ENCODE results near the gene CACNG7. TPM values are rescaled to one million over a fixed set of nuclear protein-coding genes. Genes with fewer than 3 reads are reported as not detected.

The CACNG7 gene
- total RNA-seq, 2 donors from 2014 or later = not detected

GRCh38 chr19:53980539-53981375 is 71.7 kb downstream of the CACNG7 start:
- peak overlapping the region; percentile 75 for H3K4me3 Mint-ChIP-seq
- DNase-seq (ENCODE audit: low spot score) (no peak), ATAC-seq (no peak)
- peak overlapping the region in 1 of 2 donors; percentile 61 for H3K27ac Mint-ChIP-seq
- H3K36me3 Mint-ChIP-seq = peaks cover 20% of the 10 kb centered on the region
- H3K4me1 Mint-ChIP-seq (ENCODE audit: low read depth in 2 of 2) = peaks cover 26 to 28% of the 10 kb centered on the region in 2 donors
- peaks cover 10% of the 10 kb centered on the region for H3K9me3 Mint-ChIP-seq
- H3K27me3 Mint-ChIP-seq = peaks cover 38 to 47% of the 10 kb centered on the region in 2 donors

DNA sequence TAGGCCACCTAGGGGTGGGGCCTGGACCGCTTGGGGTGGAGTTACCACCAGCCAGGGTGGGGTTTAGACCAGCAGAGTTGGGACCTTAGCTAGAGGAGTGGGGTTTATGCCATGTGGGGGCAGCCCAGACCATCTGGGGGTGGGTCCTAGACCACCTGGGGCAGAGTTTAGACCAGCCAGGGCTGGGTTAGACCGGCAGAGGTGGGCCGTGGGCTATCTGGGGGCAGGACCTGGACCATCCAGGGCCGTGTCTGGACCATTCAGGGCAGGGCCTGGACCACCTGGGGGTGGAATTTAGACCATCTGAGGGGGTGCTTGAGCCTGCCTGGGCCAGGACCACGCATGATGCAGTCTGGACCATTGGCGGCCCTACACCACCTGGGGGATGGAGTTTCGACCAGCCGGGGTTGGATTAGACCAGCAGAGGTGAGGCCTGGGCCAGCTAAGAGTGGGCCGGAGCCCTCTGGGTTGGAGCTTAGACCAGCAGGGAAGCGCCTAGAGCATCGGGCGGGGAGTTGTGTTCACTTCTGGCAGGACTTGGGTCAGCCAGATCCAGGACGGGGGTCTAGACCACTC is 72.4 kb downstream of the CACNG7 start:
- Mint-ChIP-seq H3K27ac (peak overlapping the region in 1 of 2 donors; percentile 61), H3K36me3 (peaks cover 20% of the 10 kb centered on the region), H3K4me3 (peak overlapping the region; percentile 75), H3K27me3 (peaks cover 33 to 42% of the 10 kb centered on the region in 2 donors), H3K4me1 (ENCODE audit: low read depth in 2 of 2) (peaks cover 26 to 28% of the 10 kb centered on the region in 2 donors), H3K9me3 (peaks cover 8% of the 10 kb centered on the region)
- no peak for ATAC-seq
- no peak for DNase-seq (ENCODE audit: low spot score)

GRCh38 chr19:53982001-53982451 is 72.9 kb downstream of the CACNG7 start:
- no peak for ATAC-seq
- Mint-ChIP-seq H3K36me3 (peaks cover 20% of the 10 kb centered on the region), H3K9me3 (peaks cover 7% of the 10 kb centered on the region), H3K4me3 (no peak overlapping the region), H3K4me1 (ENCODE audit: low read depth in 2 of 2) (peaks cover 26 to 28% of the 10 kb centered on the region in 2 donors), H3K27ac (no peak overlapping the region), H3K27me3 (peaks cover 29 to 36% of the 10 kb centered on the region in 2 donors)
- no peak for DNase-seq (ENCODE audit: low spot score)

GRCh38 chr19:53982611-53983010 is 73.5 kb downstream of the CACNG7 start:
- Mint-ChIP-seq H3K36me3 (peaks cover 20% of the 10 kb centered on the region), H3K9me3 (peaks cover 7% of the 10 kb centered on the region), H3K4me3 (no peak overlapping the region), H3K4me1 (ENCODE audit: low read depth in 2 of 2) (peaks cover 23 to 26% of the 10 kb centered on the region in 2 donors), H3K27me3 (peaks cover 25 to 30% of the 10 kb centered on the region in 2 donors), H3K27ac (no peak overlapping the region)
- ATAC-seq = peak in 1 of 2 donors; percentile 53
- DNase-seq (ENCODE audit: low spot score) = no peak

- H3K4me1 Mint-ChIP-seq (ENCODE audit: low read depth in 2 of 2) = peaks cover 20 to 22% of the 10 kb centered on the region in 2 donors
- no peak for DNase-seq (ENCODE audit: low spot score)
- H3K27me3 Mint-ChIP-seq = peaks cover 25 to 27% of the 10 kb centered on the region in 2 donors
- no peak overlapping the region for H3K27ac Mint-ChIP-seq
- no peak overlapping the region for H3K4me3 Mint-ChIP-seq
- no peak for ATAC-seq
- peaks cover 20% of the 10 kb centered on the region for H3K36me3 Mint-ChIP-seq
- peaks cover 7% of the 10 kb centered on the region for H3K9me3 Mint-ChIP-seq
Measured at GRCh38 chr19:53983457-53984289, 74.6 kb downstream of the CACNG7 start.

DNA sequence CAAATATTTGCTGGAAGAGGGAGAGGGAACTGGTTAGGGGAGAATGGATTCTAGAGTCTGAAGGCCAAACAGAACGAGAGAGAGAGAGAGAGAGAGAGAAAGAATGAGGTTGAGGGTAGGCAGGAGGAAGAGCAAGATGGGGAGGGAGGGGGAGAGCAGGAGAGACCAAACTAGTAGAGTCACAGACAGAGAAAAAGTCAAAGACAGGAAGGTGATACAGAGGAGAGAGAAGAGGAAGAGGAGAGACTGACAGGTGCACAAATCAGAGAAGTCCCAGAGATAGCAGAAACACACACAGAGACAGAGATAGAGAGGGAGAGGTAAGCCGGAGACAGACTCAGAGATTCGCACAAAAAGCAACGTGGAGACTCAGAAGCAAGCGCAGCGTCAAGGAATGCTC is 76.8 kb downstream of the CACNG7 start:
- H3K27ac Mint-ChIP-seq = no peak overlapping the region
- H3K27me3 Mint-ChIP-seq = peaks cover 10 to 16% of the 10 kb centered on the region in 2 donors
- H3K9me3 Mint-ChIP-seq = no peaks in the 10 kb centered on the region
- H3K36me3 Mint-ChIP-seq = peaks cover 4% of the 10 kb centered on the region
- peaks cover 2 to 10% of the 10 kb centered on the region in 2 donors for H3K4me1 Mint-ChIP-seq (ENCODE audit: low read depth in 2 of 2)
- no peak for ATAC-seq
- no peak overlapping the region for H3K4me3 Mint-ChIP-seq
- DNase-seq (ENCODE audit: low spot score) = no peak

GRCh38 chr19:53988981-53989380 is 79.9 kb downstream of the CACNG7 start:
- DNase-seq (ENCODE audit: low spot score) (no peak), ATAC-seq (no peak)
- H3K4me3 Mint-ChIP-seq = no peak overlapping the region
- peaks cover 20 to 24% of the 10 kb centered on the region in 2 donors for H3K27me3 Mint-ChIP-seq
- H3K27ac Mint-ChIP-seq = no peak overlapping the region
- no peaks in the 10 kb centered on the region for H3K9me3 Mint-ChIP-seq
- H3K4me1 Mint-ChIP-seq (ENCODE audit: low read depth in 2 of 2) = peaks cover 0 to 6% of the 10 kb centered on the region in 2 donors
- no peaks in the 10 kb centered on the region for H3K36me3 Mint-ChIP-seq

DNA sequence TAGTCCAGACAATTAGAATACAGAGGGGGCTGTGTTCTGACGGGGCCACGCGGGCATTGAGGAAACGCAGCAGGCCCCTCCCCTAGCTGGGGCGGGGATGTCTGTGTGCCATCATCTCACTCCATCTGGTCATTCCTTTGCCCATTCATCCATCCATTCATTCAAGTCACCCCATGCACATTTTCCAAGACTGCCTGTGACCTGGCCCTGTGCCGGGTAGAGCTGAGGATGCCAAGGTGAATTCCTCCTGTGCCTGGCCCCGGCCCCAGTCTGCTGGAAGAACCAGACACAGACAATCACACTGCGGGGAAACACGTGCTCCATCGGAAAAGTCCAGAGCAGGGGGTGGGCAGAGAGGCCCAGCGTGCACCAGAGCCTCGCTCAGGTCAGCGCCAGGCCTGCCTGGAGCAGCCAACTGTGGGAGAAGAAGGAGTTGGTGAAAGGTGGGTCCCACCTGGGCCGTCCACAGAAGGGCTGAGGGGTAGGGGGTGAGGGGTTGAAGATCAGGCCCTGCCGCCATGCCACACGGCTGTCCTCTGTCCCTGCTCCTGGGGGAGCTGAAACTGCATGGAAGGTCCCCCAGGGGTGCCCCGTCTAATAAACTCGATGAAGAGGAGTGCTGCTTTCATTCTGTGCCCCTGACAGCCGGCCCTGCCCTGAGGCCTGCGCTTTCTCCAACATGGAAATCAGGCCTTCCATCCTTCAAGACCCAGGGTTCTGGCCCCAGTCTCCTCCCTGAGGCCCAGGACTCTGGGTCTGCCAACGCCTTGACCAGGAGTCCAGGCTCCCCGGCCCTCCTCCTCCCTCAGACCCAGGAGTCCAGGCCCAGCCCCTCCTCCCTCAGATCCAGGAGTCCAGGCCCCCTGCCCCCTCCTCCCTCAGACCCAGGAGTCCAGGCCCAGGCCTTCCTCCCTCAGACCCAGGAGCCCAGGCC is 80.8 kb downstream of the CACNG7 start:
- DNase-seq (ENCODE audit: low spot score) (no peak), ATAC-seq (peak; percentile 18 to 34)
- Mint-ChIP-seq H3K4me3 (no peak overlapping the region), H3K4me1 (ENCODE audit: low read depth in 2 of 2) (peaks cover 0 to 6% of the 10 kb centered on the region in 2 donors), H3K27me3 (peaks cover 27 to 32% of the 10 kb centered on the region in 2 donors), H3K27ac (no peak overlapping the region), H3K9me3 (no peaks in the 10 kb centered on the region), H3K36me3 (no peaks in the 10 kb centered on the region)

DNA sequence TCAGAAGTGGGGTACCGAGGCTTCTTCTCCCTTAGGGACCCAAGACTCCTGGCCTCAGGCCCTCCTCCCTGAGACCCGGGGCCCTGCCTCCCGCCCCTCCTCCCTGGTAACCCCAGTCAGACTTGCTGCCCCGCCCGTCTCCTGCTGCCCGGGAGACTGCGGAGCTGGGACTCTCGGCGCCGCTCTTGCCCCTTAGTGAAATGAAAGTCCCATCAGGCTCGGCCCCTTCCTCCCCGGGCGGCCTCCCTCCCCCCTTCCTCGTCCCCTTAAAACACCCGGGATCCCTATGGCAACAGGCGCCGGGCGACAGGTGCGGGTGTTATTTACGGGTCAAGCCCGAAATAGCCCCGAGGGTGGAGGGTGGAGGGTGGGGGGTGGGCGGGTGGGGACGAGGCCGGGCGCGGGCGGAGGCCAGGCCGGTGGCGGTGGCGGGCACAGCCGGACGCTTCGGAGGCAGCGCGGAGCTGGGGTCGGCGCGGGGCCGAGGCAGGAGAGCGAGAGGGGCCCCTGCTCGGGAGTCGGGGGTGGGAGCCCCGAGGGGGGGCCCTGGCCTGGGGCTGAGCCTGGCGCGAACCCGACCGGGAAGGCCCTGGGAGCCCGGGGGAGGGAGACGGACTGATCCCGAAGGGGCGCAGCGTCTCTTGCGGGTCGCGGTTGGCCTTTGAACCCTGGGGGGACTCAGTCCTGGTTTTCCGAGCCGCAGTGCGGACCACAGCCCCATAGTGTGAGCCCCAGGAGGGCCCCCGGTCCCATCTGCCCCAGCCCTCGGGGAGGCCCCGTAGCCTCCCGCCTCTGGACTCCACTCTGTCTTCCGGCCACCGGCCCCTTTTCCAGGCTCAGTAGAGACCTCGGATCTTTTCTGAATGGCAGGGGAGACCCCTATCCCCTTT is 82.4 kb downstream of the CACNG7 start, which contains the start of gene CACNG6:
Gene CACNG6 (plus strand): TSS at position 414 of the 890 bp plus-strand sequence. CDS start 1,241 bp downstream, outside the sequence.
- Mint-ChIP-seq H3K27me3 (peaks cover 35 to 39% of the 10 kb centered on the region in 2 donors), H3K27ac (peak within 1 kb of the TSS in 1 of 2 donors; percentile 41), H3K9me3 (no peaks in the 10 kb centered on the region), H3K4me1 (ENCODE audit: low read depth in 2 of 2) (peaks cover 0 to 6% of the 10 kb centered on the region in 2 donors), H3K36me3 (no peaks in the 10 kb centered on the region), H3K4me3 (peak within 1 kb of the TSS; percentile 30)
- ATAC-seq (peak in 1 of 2 donors; percentile 7), DNase-seq (ENCODE audit: low spot score) (no peak)

- Mint-ChIP-seq H3K9me3 (no peaks in the 10 kb centered on the region), H3K4me3 (peak overlapping the region; percentile 30), H3K4me1 (ENCODE audit: low read depth in 2 of 2) (peaks cover 0 to 6% of the 10 kb centered on the region in 2 donors), H3K36me3 (no peaks in the 10 kb centered on the region), H3K27me3 (peaks cover 35 to 42% of the 10 kb centered on the region in 2 donors), H3K27ac (peak overlapping the region in 1 of 2 donors; percentile 41)
- ATAC-seq (no peak), DNase-seq (ENCODE audit: low spot score) (no peak)
Measured at GRCh38 chr19:53992211-53992610, 83.1 kb downstream of the CACNG7 start.

GRCh38 chr19:53992815-53993214 is 83.7 kb downstream of the CACNG7 start:
- Mint-ChIP-seq H3K4me1 (ENCODE audit: low read depth in 2 of 2) (peaks cover 0 to 6% of the 10 kb centered on the region in 2 donors), H3K9me3 (no peaks in the 10 kb centered on the region), H3K4me3 (no peak overlapping the region), H3K27me3 (peaks cover 41 to 48% of the 10 kb centered on the region in 2 donors), H3K27ac (no peak overlapping the region), H3K36me3 (no peaks in the 10 kb centered on the region)
- ATAC-seq (no peak), DNase-seq (ENCODE audit: low spot score) (no peak)

DNA sequence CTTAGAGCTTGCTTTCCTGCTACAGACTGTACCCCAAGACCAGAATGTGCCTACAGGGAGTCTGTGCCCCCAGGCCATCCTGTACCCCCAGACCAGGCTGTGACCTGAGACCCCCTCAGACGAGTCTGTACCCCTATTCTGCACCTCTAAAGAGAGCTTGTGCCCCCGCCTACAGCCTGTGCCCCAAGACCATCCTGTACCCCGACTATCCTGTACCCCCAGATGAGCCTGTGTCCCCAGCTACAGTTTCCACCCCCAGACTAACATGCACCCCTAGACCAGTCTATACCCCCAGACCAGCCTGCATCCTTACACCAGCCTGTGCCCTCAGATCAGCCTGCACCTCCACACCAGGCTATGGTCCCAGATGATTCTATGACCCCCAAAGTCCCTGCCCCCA is 84.4 kb downstream of the CACNG7 start:
- Mint-ChIP-seq H3K27ac (no peak overlapping the region), H3K36me3 (no peaks in the 10 kb centered on the region), H3K27me3 (peaks cover 40 to 49% of the 10 kb centered on the region in 2 donors), H3K4me1 (ENCODE audit: low read depth in 2 of 2) (peaks cover 0 to 6% of the 10 kb centered on the region in 2 donors), H3K9me3 (no peaks in the 10 kb centered on the region), H3K4me3 (no peak overlapping the region)
- DNase-seq (ENCODE audit: low spot score) = no peak
- ATAC-seq = no peak
